Vagina (tissue), 2 donors: ENCODE results near the gene NFIB.

Source experiments
- CTCF ChIP-seq, 3 experiments: fragments of 450-650 bp in 2 of 3; fragments of 200-600 bp in 1 of 3; sonication (generic) in 1 of 3; IDR thresholded peaks; one replicate each; pipeline ENCODE4 v1.5.1; 2017 to 2019; ENCODE audit warnings: antibody characterized with exemption in 3 of 3, mild to moderate bottlenecking in 2 of 3, moderate library complexity in 2 of 3
- POLR2AphosphoS5 ChIP-seq, 2 donors: sonication (generic); formaldehyde crosslinking; IDR thresholded peaks; one replicate each; pipeline ENCODE4 v1.9.0; 2017; ENCODE audit warnings: antibody characterized with exemption in 2 of 2, mild to moderate bottlenecking in 2 of 2, low read depth in 1 of 2; ENCODE audit not compliant: insufficient read depth in 1 of 2

DNA sequence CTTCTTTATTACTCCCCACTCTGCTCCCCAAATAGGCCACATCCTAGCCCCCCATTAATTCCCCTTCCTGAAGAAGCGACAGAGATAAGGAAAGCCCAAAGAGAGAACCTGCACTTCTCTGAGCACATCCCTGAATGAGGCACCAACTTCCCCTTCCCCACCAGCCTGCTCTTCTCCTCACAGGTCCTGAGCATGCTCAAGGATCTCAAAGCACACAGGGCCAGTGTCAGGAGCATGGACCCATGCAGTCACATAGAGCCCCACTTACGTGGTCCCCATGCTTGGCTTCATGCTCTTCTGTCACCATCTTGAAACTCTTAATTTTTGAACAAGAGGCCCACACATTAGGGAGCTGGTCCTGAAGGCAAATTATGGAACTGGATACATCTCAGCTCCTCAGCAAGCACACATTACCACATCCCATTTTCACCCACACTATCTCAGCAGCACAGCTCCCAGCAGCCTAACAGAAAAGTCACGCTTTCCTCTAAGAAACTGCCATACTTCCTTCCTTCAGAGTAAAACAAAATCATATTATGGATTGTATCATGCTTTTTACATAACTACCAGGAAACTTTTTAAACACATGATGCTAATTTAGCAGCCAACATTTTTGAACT lies 99.8 kb downstream of the NFIB start:
- TF ChIP-seq CTCF (IDR thresholded peaks at IDR 0.05) (no peak), POLR2AphosphoS5 (IDR thresholded peaks at IDR 0.05; ENCODE audit: insufficient read depth in 1 of 2, low read depth in 1 of 2) (no peak)
